HG03558 (cell line): ENCODE data around the gene CRYBB3.

Experiments used
- ATAC-seq: cut with Tn5 transposase; IDR thresholded peaks from one replicate; pipeline ENCODE4 v1.9.1; 2021; ENCODE audit warnings: moderate number of reproducible peaks; ENCODE audit not compliant: unreplicated experiment; ENCODE audit errors: extremely low read depth

Gene CRYBB3

DNA sequence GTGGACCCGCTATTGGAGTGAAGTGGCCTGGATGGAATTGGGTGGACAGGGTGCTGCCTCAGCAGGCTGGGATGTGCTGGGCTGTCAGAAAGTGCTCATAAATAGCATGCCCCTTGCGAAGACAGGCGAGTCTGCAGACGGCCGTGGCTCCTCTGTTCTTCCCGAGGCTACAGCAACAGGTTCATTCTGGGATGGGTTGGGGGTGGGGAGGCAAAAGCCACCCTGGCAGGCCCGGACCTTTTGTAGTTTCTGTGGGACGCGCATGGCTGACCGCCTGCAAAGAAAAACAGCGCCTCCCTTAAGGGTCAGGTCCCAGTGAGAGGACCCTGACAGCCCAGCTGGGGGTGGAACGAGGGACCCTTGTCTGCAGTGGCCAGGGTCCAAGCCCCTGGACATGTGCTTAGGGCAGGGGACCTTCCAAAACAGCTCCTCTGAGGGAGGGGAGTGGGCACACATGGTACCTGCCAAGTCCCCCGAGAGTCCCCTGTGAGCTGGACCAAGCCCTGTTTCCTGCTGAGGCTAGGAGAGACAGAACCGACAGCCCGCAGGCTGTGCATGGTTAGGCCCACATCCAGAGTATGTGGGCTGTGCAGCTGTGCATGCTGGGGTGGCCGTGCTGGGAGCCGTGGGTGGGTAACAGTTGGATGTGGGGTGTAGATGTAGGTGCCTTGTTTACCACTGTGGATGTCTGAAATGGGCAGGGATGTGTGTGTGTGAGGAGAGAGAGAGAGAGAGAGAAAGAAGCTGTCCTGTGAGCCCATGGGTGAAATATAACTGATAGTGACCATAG lies at the start of gene CRYBB3:
Gene CRYBB3 (plus strand): TSS at position 128 of the 790 bp plus-strand sequence. CDS start 1,539 bp downstream, outside the sequence.
- no peak for ATAC-seq

DNA sequence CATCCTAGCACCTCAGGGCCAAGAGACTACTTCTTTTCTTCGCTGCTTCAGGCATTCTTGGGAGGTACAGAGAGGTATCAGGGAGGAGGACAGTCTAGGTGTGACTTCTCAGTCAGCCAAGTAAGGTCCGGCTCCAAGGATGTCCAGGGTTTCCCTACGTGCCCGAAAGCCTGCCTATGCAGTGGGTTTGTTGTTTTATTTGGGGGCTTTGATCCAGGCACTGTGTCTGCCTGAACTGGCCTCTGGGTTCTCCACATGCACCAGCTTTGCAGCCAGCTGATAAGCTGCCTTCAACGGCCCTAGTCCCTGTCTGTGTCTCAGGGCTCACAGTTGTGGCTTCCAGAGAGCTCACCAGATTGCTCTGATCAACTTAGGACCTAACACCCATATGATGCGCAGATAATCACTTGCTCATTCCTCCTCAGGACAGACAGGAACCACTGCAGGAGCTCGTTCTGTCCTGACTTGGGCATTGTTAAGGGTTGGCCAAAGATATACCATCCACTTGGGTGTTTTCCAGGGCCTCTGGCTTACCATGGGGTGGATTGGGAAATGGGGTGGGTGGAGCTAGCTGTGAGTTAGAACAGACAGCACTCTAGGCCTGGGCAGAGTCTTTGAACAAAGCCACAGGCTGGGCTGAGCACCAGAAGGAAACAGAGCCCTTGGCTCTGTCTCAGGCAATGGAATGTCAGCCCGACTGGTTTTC lies 45.5 kb upstream of the CRYBB3 start:
- ATAC-seq = no peak

DNA sequence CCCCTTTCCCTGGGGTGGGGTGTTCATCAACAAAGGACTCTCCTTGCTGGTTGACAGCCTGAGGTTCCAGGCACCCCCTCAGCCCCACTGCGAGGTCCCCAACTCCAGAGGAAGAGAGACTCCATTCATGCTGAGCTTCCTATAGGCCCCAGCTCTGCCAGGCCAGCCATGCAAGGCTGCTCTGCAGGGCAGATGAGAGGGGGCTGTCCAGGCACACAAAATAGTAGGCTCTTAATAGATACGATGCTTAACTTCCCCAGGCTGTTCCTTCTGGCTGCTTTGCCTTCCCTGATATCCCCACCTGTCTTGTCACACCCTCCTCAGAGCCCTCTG lies 45.0 kb upstream of the CRYBB3 start:
- no peak for ATAC-seq

DNA sequence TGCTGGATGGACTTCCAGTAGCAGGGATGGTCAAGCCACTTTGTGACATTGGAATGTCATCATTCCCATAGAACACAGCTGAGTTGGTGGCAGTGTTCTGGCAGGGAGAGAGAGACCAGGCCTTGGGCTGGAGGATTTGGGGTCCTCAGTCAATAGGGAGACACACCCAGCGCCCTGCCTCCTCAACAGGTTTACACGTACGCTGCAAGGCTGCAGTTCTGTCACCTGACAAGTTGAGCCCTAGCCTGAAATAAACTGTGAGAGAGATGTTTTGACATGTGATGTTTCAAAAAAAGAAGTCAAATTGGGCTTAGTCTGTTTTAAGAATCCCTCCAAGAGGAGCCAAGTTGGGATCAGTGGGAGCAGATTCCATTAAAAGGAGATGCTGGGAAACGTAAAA lies 42.9 kb upstream of the CRYBB3 start:
- no peak for ATAC-seq

DNA sequence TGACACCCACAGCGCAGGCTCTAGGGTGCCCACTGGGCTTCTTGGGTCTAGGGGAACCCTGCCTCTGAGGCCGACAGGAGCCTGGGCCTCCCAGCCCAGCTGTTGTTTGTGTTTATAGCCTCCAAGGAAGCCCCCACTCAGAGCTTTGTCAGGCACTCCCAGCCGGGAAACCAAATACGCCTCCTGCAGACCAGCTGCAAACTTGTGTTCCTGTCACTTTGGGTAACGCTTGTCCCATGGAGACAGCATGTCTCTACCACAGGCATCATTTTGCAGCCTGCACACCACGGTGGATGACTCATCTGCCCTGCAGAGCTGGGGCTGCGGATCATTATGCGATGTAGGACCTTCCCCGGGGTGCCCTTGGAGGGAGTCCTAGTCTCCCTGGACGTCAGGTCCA lies 40.6 kb upstream of the CRYBB3 start:
- ATAC-seq = no peak

DNA sequence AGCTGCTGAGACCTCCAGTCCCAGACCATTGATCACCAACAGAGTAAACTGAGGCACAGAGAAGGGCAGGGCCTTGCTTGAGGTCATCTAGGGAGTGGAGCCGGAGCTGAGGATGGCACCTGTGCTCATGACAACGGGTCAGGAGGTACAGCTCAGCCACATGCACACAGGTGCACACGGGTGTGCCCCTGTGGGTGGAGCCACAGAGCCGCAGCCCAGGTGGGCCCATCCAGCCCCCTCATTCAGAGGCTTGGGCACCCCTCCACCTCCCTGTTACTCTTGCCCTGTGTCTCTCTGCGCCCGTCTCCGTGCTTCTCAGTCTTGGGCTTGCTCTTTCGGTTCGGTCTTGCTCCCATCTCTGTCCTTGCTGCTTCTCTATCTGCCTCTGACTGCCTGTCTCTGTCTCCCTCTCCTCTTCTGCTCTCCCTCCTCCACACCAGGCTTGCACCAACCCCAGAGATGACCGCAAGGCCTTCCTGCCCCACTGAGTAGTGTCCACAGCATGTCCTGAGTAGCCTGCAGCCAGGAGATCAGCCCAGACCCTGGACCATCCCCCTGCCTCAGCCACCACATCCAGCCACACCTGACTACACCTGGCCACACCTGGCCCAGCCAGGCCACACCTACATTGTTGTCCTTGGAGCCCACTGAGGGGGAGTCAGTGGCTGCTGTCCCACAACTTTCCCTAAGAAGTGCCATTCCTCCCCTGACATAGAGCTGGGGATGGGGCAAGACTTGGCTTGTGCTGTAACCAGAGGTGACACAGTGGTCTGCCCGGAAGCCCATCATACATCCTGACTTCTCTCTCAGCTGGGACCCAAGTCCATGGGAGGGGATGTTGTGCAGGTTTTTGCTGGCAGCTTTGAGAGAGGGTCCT lies 39.3 kb upstream of the CRYBB3 start:
- no peak for ATAC-seq

DNA sequence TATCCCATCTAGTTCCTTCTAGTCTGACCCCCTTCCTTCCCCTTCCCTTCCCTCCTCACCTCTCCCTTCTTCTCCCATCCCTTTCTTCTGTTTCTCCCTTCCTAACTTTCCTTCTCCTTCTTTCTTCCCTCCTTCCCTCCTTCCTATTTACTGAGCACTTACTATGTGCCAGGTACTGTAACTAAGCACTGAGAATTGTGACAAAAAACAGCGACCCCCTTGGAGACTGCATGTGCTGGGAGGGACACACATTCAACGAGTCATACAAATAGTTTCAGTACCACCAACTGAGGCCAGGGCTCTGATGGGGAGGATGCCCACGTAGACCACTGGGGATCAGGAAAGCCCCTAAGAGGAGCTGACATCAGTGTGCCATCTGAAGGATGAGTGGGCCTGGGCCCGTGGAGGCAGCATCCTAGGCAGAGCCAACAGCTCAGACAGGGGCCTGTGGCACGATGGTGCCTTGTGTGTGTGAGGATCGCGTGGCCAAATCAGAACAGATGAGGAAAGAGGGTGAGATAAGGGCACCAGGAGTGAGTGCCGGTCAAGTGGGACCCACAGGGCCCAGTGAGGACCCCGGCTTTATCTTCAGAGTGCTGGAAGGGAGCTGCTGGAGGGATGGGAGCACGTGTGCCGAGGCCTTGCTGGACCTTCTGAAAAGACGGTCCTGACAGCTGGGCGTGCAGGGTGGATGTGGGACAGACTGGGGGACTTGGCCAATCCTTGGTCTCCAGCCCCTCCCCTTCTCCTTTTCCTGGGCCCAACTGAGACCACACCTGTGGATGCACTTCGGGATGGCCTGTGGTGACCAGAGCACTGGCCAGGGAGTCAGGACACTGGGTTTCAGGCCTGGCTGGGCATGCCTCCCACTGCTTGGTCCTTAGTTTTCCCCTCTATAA lies 38.4 kb upstream of the CRYBB3 start:
- ATAC-seq = no peak

DNA sequence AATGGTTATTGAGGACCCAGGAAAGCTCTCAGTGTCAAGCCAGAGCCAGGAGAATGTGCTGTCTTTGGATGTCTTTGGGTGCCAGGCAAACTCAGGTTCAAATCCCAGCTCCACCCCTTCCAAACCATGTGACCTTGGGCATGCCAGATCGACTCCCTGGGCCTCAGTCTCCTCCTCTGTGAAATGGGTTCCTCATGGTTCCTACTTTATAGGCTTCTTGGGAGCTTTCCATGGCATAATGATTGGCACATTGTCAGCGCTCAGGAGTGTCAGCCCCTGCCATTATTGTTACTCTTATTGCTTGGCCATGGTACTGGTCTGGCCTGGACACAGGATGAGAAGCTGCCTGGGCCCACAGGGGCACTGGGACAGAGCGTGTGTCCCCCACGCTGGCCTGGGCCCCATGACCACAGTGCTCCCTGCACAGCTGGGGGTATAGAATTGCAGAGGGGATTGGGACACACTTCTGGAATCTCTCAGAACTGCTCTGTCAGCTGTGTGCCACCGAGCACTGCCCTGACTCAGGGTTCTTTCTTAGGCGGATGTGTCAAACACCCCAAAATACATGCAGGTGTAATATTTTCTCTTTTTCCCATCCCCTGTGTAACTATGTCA lies 37.6 kb upstream of the CRYBB3 start:
- ATAC-seq = no peak

DNA sequence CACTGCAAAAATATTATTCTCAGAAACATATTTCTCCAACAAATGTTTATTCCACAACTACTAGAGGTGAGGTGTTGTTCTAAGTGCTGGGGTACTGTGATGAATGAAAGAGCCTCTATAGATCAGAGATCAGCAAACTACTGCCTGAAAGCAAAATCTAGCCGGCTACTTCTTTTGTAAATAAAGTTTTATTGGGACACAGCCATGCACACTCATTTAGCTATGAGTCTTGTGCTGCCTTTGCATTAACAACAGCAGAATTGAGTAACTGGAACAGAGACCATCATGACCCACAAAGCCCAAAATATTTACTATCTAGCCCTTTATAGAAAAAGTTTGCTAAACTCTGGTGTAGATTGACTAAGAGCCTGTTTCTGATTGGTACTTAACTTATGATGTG lies 37.1 kb upstream of the CRYBB3 start:
- no peak for ATAC-seq

DNA sequence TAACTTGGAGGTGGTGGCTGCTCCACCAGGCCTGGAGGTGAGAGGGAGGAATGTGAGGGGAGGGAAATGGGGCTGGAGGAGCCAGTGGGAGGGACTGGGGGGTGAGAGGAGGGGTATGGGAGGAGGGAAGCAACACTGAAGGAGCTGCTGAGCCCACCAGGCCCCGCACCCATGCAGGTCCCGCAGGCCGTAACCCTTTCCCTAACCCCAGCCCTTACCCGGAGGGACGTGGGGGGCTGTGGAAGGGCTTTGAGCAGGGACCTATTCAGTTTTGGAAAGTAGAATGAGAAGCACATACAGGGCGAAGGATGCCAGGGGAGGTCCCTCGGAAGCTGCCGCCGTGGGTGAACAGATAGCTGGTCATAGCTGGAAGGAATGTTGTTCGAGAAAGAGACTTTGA lies 33.9 kb upstream of the CRYBB3 start:
- ATAC-seq = no peak

DNA sequence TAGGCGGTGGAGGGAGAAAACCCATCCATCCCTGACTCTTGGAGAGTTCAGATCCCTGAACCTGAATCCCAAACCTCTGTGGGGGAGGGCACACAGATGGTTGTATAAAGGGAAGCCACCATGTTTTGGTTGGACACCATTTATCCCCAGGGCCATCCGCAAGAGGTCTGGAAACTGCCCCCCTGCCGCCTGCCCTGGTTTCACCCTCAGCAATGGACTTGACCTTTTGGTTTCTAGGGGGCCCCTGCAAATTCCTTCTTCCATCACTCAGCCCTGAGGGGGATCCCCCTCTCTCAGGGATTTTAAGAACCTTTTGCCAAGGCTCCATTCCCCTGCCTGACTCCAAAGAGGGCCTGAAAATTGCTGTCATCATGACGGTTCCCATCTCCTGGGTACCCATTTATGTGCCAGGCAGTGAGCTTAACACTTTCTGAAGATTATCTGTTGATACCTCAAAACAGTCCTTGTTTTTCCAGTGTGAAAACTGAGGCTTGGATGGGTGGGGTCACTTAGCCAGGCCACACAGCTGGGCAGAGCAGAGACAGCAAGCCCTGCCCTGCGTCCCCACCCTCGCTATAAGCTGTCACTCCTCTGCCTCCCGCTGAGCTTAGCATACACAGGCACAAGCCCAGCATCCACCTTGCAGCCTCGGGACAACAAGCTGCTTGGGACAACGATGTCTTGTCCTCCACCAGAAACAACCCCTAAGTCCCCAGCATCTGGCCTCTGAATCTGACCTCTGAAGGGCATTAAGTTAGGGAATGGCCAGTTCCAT lies 33.2 kb upstream of the CRYBB3 start:
- no peak for ATAC-seq

DNA sequence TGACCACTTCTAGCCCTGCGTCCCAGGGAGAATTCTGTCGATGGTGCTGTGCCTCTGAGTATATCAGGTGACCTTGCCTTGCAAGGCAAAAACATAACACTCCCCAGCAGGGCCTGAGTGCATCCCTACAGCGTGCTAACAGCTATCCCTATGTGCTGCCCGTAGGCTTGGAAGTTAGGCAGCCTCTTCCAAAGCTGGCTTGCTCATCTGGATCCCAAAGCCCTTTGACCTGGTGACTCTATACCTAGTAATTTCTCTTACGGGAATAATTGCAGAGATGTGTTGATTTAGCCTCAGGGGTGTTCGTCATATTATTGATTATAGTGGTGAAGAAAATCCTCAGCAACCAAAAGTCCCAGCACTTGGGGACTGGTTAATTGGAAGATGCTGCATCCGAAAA lies 32.6 kb upstream of the CRYBB3 start:
- no peak for ATAC-seq

DNA sequence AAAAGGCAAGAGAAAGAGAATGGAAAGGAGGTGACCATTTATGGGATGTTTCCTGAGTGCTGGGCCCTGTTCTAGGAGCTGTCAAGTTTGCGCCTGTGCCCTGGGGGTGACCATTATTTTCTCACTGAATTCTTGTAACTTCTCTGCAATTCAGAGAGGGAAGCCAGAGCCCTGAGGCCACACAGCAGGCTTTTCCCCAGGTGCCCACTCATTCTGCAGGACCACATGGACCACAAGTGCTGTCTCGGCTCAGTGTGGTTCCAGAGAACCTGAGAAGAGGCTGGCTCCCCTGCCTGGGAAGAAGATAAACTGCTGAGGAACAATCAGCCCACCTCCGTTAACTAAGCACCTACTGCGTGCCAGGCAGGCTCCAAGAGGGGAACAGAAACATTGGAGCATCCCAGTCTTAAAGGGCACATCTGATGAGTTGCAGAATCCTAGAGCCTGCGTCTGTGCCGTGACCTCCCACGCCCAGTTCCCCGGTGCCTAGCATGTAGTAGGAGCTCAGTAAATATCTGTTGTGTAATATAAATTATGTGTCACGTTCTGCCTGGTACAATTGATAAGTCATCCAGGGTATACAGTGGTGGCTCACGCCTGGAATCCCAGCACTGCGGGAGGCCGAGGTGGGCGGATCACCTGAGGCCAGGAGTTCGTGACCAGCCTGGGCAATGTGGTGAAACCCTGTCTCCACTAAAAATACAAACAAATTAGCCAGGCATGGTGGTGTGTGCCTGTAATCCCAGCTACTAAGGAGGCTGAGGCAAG lies 31.6 kb upstream of the CRYBB3 start:
- ATAC-seq = no peak

DNA sequence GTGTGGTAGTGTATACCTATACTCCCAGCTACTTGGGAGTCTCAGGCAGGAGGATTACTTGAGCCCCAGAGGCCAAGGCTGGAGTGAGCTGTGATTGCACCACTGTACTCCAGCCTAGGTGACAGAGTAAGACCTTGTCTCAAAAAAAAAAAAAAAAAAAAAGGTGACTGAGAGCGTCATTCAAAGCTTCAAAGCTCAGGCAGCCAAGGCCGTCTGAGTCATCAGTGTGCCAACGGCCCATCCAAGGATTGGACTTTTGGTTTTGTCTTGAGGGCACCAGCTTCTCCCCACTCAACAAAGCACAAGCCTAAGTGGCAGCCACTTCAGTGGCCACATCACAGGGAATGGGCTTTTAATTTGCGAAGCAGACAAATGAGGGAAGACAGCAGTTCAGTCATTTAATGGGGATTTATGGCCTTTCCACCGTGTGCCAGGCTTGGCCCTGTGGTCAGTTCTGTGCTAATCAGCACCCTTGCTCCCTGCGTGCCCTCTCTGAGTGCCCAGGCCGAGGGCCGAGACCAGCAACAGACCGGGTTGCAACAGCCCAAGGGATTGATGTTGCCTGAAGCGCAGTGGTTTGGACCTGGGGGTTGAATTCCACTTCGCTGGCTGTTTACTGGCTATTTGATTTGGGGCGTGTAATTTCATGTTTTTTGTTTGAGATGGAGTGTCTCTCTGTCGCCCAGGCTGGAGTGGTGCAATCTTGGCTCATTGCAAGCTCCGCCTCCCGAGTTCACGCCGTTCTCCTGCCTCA lies 30.2 kb upstream of the CRYBB3 start:
- no peak for ATAC-seq

DNA sequence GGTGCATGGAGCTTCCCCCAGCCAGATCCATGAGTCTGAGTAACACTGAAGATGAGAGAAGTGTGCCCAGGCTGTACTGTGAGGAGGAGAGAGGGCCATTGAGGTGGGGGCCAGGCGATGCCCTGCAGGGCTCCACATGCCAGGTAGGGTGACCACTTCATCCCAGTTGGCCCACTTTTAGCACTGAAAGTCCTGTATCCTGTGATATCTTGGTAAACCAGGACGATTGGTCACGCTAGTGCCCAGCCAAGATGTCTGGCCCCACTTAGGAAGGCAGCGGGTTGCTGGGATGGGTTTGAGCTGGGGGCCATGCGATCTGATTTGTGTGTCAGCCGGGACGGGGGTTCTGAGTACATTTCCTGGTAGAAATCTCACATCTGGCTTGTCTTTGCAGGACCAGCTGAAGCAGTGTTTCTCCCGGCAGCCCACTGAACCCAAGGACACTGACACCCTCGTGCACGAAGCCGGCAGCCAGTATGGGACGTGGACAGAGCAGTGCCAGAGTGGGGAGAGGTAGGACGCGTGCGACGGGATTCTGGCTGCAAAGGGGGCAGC lies 29.2 kb upstream of the CRYBB3 start:
- no peak for ATAC-seq

DNA sequence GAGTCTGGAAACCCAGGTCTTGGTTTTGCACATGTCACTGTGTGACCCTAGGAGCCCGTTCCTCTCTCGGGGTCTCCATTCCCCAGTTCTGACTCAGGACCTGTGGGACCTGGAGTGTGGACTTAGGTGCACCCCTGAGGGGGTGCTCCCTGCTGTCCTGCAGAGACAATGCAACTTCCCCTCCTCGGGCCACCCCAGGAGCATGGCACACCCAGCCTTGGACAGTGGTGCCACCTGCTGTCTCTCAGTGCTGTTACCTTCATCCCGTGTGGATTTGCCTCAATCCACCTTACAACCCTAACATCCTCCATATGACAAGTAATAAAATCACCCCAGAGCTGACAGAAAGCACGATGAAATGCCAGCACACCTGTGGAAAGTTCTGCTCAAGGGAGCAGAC lies 27.5 kb upstream of the CRYBB3 start:
- ATAC-seq = no peak
